Colonic mucosa (tissue), 4 donors: ENCODE data around the gene PAEP. TPM values are rescaled to one million over a fixed set of nuclear protein-coding genes. Genes with fewer than 3 reads are reported as not detected.

Experiments used
- DNase-seq: peaks from one replicate; pipeline ENCODE4 v3.0.0-alpha.2; 2020
- H3K27ac ChIP-seq: fragments of 200-600 bp; one replicate; pipeline ENCODE4 v1.8.0; 2021
- H3K27me3 ChIP-seq: fragments of 200-600 bp; one replicate; pipeline ENCODE4 v1.8.0; 2021
- H3K36me3 ChIP-seq: fragments of 200-600 bp; one replicate; pipeline ENCODE4 v1.8.0; 2021
- H3K4me1 ChIP-seq: fragments of 200-600 bp; one replicate; pipeline ENCODE4 v1.8.0; 2021; ENCODE audit warnings: mild to moderate bottlenecking
- H3K4me3 ChIP-seq: fragments of 200-600 bp; one replicate; pipeline ENCODE4 v1.8.0; 2021
- H3K9ac ChIP-seq, 2 donors: one replicate each; pipeline ENCODE4 v1.7.0; 2013; ENCODE audit warnings: control low read depth in 2 of 2, low read depth in 2 of 2, low read length in 2 of 2
- H3K9me3 ChIP-seq: fragments of 200-600 bp; one replicate; pipeline ENCODE4 v1.8.0; 2021
- intact Hi-C: fragments of 100-400 bp; cut with DNase I; formaldehyde crosslinking; loops from one replicate; pipeline ENCODE4 v1.14.1; 2022
- total RNA-seq, 2 donors: library from RNA; stranded (reverse); fragmentation: NEBNext Ultra II Directional in 1 of 2; extraction: Animal tissue kit (Norgen Biotek cat#: 25700) in 1 of 2; gene quantifications; one replicate each; pipeline ENCODE4 v1.2.1, GENCODE V29; 2021
- TF ChIP-seq, protein P1 (sequence below): fragments of 200-600 bp; IDR thresholded peaks from one replicate; pipeline ENCODE4 v1.8.0; 2022; ENCODE audit warnings: antibody characterized with exemption, mild to moderate bottlenecking
- donor health status: healthy.
- donor health status: DM: no; HTN: no; CAD: no.
- donor health status: DM: no; HTN: no; CAD: no.

The PAEP gene
- total RNA-seq, 2 donors from 2014 or later: not detected

- DNase-seq: no peak
- H3K27me3 ChIP-seq: no peaks in the 10 kb centered on the region
- intact Hi-C loops: no loop called here
- no peak overlapping the region for H3K9ac ChIP-seq
- TF ChIP-seq, protein P1, sequence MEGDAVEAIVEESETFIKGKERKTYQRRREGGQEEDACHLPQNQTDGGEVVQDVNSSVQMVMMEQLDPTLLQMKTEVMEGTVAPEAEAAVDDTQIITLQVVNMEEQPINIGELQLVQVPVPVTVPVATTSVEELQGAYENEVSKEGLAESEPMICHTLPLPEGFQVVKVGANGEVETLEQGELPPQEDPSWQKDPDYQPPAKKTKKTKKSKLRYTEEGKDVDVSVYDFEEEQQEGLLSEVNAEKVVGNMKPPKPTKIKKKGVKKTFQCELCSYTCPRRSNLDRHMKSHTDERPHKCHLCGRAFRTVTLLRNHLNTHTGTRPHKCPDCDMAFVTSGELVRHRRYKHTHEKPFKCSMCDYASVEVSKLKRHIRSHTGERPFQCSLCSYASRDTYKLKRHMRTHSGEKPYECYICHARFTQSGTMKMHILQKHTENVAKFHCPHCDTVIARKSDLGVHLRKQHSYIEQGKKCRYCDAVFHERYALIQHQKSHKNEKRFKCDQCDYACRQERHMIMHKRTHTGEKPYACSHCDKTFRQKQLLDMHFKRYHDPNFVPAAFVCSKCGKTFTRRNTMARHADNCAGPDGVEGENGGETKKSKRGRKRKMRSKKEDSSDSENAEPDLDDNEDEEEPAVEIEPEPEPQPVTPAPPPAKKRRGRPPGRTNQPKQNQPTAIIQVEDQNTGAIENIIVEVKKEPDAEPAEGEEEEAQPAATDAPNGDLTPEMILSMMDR: no peak
- H3K9me3 ChIP-seq: no peaks in the 10 kb centered on the region
- no peaks in the 10 kb centered on the region for H3K4me1 ChIP-seq
- H3K4me3 ChIP-seq: no peak overlapping the region
- no peak overlapping the region for H3K27ac ChIP-seq
- H3K36me3 ChIP-seq: no peaks in the 10 kb centered on the region
Observed at GRCh38 chr9:135551031-135551430, 10.5 kb upstream of the PAEP start.

GRCh38 chr9:135551456-135551855, 10.1 kb upstream of the PAEP start:
- no peaks in the 10 kb centered on the region for H3K36me3 ChIP-seq
- H3K9ac ChIP-seq: no peak overlapping the region
- H3K4me1 ChIP-seq: no peaks in the 10 kb centered on the region
- no peak overlapping the region for H3K4me3 ChIP-seq
- TF ChIP-seq, protein P1: no peak
- no peak overlapping the region for H3K27ac ChIP-seq
- H3K9me3 ChIP-seq: no peaks in the 10 kb centered on the region
- no peaks in the 10 kb centered on the region for H3K27me3 ChIP-seq
- intact Hi-C loops: no loop called here
- no peak for DNase-seq

DNA sequence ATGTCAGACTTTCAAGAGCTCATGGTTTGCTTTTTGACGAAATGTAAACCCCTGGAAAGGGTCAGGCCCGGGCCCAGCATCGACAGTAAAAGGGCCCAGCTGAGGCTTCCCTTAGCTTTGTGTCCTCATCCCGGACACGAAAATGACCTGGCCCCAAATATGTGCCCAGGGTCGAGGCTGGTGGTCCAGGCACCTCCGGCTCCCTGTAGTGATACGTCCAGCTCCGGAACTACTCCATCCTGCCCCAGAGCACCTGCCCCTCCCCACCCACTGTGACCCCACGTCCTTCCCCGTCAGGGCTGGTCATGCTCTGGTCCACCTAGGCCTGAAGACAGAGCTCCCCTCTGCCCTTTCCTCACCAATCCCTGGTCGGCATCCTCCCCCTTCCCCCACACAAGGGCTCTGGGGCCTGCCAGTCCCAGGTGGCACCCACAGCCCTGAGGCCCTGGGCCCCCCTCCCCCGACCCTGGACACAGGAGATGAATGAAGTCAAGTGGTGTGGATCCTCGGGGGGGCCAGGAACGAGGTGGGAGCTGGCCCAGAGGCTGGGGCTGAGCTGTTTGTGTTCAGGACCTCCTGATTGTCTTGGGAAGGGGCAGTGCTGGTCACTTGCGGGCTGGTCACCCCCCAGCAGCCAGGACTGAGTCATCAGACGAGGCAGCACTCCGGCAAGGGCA, 9.4 kb upstream of the PAEP start:
- TF ChIP-seq, protein P1: no peak
- intact Hi-C loops: no loop called here
- no peaks in the 10 kb centered on the region for H3K9me3 ChIP-seq
- no peak overlapping the region for H3K27ac ChIP-seq
- no peaks in the 10 kb centered on the region for H3K4me1 ChIP-seq
- no peaks in the 10 kb centered on the region for H3K36me3 ChIP-seq
- DNase-seq: no peak
- no peak overlapping the region for H3K4me3 ChIP-seq
- no peaks in the 10 kb centered on the region for H3K27me3 ChIP-seq
- H3K9ac ChIP-seq: no peak overlapping the region

DNA sequence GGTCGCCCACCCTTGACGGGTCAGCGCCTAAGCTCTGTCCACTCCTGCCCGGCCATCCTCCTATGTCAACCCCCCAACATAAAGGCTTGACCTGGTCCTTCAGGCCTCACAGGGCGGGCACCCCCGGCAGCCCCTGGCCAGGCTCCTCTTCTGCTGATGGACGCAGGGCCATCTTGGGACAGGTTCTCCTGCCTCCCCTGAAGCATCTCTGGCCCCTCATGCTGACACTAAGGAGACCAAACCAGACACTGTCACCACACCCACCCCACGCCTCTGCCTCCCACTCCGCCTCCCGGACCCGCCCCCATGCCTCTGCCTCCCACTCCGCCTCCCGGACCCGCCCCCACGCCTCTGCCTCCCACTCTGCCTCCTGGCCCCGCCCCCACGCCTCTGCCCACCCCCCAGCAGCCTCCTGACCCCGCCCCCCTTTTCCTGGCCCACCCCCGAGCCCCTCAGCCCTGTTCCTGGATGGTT, 8.8 kb upstream of the PAEP start:
- Histone ChIP-seq H3K27me3 (no peaks in the 10 kb centered on the region), H3K4me3 (no peak overlapping the region), H3K4me1 (no peaks in the 10 kb centered on the region), H3K9me3 (no peaks in the 10 kb centered on the region), H3K27ac (no peak overlapping the region), H3K9ac (no peak overlapping the region), H3K36me3 (no peaks in the 10 kb centered on the region)
- TF ChIP-seq, protein P1: no peak
- intact Hi-C loops: no loop called here
- DNase-seq: no peak

DNA sequence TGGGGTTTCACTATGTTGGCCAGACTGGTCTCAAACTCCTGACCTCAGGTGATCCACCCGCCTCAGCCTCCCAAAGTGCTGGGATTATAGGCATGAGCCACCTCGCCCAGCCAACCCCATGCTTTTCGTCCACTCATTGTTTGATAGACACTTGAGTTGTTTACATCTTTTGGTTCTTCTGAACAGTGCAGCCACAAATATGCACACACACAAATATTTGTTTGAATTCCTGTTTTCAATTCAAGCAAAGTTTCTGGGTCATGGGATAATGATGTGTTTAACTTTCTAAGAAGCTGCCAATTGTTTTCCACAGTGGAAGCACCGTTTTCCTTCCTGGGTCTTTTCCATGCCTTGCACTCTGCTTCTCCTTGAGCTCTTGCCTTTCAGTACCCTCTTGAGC, 6.8 kb upstream of the PAEP start:
- no peaks in the 10 kb centered on the region for H3K9me3 ChIP-seq
- H3K4me1 ChIP-seq: no peaks in the 10 kb centered on the region
- H3K36me3 ChIP-seq: no peaks in the 10 kb centered on the region
- intact Hi-C loops: no loop called here
- no peak overlapping the region for H3K4me3 ChIP-seq
- H3K27me3 ChIP-seq: no peaks in the 10 kb centered on the region
- no peak for DNase-seq
- TF ChIP-seq, protein P1: no peak
- no peak overlapping the region for H3K9ac ChIP-seq
- H3K27ac ChIP-seq: no peak overlapping the region
